GM18502 (cell line): Measurements from ENCODE around the gene NMBR.
"Not testable (repeated sequence)": the region's sequence is repeated elsewhere in the genome, so short reads cannot be mapped to it uniquely, and the experiment has no call there.

Experiments
- ATAC-seq: cut with Tn5 transposase; IDR thresholded peaks from one replicate; pipeline ENCODE4 v1.9.1; 2021; ENCODE audit warnings: mild to moderate bottlenecking; ENCODE audit not compliant: unreplicated experiment, poor library complexity

NMBR gene

GRCh38 chr6:142071981-142072380 lies 74.9 kb downstream of the NMBR start:
- no peak for ATAC-seq

GRCh38 chr6:142068416-142068815 lies 78.5 kb downstream of the NMBR start:
- no peak for ATAC-seq

DNA sequence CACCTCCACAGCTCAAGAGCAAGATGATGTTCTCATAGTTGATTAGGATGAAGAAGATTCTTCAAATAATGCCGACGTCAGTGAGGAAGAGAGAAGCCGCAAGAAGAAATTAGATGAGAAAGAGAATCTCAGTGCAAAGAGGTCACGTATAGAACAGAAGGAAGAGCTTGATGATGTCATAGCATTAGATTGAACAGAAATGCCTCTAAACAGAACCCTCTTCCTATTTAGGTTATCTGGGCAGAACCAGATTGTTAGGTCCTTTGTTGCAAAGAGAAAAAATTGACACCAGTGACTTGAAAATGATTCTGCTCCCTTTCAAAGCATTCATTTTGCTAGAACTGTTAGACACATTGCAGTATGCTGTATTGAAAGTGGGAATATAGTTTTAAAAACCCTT lies 84.1 kb downstream of the NMBR start:
- ATAC-seq, result not testable (repeated sequence)

DNA sequence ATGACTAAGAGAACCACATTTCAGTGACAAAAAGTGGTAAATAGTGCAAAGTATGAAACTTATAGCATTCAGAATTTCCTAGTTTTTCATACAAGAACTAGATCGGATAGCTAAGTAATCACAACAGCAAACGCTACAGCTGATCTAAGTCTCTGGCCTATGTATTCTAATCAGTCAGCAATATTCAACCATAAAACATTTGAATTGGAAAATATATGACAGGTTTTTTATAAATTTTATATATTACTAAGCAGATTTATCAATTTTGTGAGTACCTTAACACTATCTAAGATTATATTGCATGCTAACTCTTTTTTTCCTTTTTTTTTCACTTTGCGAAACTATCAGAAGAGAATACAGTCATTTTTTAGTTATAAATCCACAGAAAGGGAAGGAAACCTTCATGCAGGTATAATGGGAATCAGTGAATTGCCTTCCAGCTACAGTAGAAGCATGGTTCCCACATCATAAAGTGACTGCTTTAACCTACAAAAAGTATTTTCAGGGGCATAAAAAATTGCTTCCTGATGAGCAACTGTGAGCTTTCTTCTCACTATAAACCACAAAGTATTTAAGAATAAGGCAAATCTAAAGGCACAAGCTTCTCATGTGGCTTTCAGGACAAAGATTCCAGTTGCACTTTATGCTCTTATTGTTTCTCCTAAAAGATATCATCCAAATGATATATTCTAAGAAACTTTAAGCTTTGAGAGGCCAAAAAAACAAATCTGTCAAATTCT lies 88.2 kb downstream of the NMBR start:
- ATAC-seq, result no peak

- peak; percentile 68 for ATAC-seq
Measured at GRCh38 chr6:142055219-142055618, 91.7 kb downstream of the NMBR start.

DNA sequence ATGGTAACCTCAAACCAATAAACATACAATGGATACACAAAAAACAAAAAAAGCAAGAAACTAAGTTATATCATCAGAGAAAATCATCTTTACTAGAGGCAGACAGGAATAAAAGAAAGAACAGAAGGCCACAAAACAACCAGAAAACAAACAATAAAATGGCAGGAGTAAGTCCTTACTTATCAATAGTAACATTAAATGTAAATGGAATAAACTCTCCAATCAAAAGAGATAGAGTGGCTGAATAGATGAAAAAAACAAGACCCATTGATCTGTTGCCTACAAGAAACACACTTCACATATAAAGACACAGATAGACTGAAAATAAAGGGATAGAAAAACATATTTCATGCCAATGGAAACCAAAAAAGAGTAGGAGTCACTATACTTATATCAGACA lies 95.5 kb downstream of the NMBR start:
- no peak for ATAC-seq

DNA sequence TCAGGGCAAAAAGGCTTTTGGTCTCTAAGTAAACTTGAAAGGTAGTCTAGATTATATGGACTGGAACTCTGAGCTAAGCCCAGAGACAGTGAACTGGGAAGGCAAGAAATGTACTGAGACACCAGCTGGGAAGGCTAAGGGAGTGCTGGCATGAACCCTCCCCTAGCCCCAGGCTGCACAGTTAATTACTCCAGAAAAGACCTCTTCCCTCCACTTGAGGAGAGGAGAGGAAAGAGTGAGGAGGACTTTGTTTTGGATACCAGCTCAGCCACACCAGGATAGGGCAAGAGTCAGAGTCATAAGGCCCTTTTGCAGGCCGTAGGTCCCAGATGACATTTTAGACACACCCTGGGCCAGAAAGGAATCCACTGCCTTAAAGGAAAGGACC lies 98.3 kb downstream of the NMBR start:
- no peak for ATAC-seq

GRCh38 chr6:142047934-142048592 lies 98.9 kb downstream of the NMBR start:
- ATAC-seq, result no peak

- no peak for ATAC-seq
Measured at GRCh38 chr6:142045380-142046278, 101.3 kb downstream of the NMBR start.

DNA sequence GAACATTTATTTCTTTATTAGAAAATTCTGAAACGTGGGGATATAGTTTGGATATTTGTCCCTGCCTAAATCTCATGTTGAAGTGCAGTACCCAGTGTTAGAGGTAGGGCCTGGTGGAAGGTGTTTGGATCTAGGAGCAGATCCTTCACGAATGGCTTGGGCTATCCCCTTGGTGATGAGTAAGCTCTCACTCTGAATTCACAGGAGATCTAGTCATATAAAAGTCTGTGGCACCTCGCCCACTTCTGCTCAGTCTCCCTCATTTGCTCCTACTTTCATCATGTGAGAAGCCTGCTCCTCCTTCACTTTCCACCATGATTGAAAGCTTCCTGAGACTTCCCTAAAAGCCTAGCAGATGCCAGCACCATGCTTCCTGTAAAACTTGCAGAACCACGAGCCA lies 111.0 kb downstream of the NMBR start:
- ATAC-seq, result no peak

DNA sequence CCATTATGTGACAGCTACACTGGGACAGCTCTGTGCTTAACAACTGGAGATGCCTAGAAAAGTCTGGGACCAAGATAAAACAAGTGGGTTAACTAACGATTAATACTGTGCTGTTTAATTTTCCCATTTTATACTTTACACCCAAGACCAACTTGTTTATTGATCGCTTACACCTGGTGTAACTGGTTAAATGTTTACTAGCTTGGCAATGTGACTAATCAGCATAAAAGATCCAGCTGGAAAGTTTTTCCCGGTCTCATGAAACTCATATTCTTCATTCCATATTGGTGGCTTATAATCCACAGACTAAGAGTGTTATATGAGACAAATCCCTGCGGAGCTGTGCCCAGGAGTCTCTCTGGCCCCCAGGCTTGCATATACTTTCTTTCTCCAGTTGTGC lies 115.9 kb downstream of the NMBR start:
- ATAC-seq, result no peak

- ATAC-seq, result no peak
Measured at GRCh38 chr6:142030115-142030619, 116.8 kb downstream of the NMBR start.

DNA sequence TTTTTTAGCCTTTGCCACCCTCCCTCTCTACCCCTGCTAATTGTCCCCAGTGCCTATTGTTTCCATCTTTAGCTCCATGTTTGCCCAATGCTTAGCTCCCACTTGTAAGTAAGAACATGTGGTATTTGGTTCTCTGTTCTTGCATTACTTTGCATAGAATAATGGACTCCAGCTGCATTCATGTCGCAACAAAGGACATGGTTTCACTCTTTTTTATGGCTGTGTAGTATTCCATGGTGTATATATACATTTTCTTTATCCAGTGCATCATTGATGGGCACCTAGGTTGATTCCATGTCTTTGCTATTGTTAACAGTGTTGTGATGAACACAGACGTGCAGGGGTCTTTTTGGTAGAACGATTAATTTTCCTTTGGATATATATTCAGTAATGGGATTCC lies 118.4 kb downstream of the NMBR start:
- no peak for ATAC-seq

DNA sequence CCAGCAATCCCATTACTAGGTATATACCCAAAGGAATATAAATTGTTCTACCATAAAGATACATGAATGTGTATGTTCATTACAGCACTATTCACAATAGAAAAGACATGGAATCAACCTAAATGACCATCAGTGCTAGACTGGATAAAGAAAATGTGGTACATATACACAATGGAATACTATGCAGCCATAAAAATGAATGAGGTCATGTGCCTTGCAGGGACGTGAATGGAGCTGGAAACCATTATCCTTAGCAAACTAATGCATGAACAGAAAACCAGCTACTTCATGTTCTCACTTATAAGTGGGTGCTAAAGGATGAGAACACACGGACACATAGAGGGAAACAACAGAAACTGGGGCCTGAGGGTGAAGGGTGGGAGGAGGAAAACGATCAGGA lies 119.1 kb downstream of the NMBR start:
- ATAC-seq, result not testable (repeated sequence)

GRCh38 chr6:142027074-142027473 lies 119.8 kb downstream of the NMBR start:
- no peak for ATAC-seq

GRCh38 chr6:142026471-142026870 lies 120.5 kb downstream of the NMBR start:
- ATAC-seq, result no peak
